GM21381 (cell line): ENCODE measurements around the gene DNAAF6.

Experiments used
- ATAC-seq: cut with Tn5 transposase; IDR thresholded peaks from one replicate; pipeline ENCODE4 v1.9.1; 2021; ENCODE audit warnings: mild to moderate bottlenecking, moderate library complexity; ENCODE audit not compliant: unreplicated experiment

The DNAAF6 gene

GRCh38 chrX:107290019-107290418, 83.6 kb downstream of the DNAAF6 start:
- ATAC-seq, result no peak

GRCh38 chrX:107293056-107293455, 86.6 kb downstream of the DNAAF6 start:
- ATAC-seq, result no peak
